ENCODE measurements around the gene OR2T29.
"Not testable (repeated sequence)": the region's sequence is repeated elsewhere in the genome, so short reads cannot be mapped to it uniquely, and the experiment has no call there.

The OR2T29 gene

DNA sequence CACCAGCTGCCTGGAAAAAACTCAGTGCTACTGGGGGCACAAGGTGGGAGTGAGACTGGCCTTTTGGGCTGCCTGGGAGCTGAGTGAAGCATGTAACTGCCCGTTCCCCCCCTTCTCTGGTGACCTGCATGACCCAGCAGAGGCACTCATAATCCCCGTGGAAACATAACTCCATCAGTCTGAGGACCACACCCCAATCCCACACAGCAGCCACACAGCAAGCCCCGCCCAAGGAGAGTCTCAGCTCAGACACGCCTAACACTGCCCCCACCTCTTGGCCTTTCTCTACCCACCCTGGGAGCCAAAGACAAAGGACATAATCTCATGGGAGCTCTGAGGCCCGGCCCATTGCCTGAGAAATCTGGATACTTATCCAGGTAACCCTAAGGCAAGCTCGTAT, 11.5 kb downstream of the OR2T29 start:
- in situ Hi-C loops (cut with HindIII; ENCODE audit: low sequenced_read_pairs); DNase-seq (ENCODE audit: low read depth, low spot score); H3K4me3 ChIP-seq (ENCODE audit: low read depth, low read length): not testable (repeated sequence)

DNA sequence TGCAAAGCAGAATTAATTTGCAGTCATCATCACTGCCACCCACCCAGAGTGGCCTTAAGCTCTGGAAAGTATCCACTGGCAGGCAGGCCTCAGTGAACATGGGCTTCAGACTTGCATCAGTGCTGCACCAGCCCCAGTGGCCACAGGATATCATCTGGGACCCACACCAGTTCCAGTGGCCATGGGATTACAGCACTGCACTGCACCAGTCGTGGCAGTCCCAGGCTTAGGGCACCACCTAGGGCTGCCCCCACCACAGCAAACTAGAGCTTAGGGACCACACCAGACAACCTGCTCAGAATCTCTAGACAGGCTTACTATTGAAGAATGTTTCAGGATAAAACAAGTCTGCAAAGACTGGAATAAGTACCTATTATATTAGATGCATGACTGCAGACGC, 15.2 kb downstream of the OR2T29 start:
- in situ Hi-C loops (cut with HindIII; ENCODE audit: low sequenced_read_pairs); DNase-seq (ENCODE audit: low read depth, low spot score); H3K4me3 ChIP-seq (ENCODE audit: low read depth, low read length): not testable (repeated sequence)

DNA sequence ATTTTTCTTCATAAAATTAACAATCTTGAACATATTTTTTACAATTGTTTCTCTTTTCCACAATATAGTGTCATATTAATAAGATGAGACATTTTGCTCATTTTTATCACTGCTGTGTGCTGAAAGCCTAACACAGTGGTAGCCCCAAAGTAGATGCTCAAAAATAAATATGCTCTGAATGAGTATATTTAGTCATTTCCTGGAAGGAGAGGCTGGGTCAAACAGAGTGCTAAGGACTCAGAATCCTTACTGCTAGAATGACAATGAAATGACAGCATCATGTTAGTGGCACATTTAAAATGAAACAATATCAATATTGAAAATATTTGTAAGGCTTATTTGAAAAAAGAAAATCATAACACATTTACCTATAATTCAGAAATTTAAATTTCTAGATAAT, 25.1 kb downstream of the OR2T29 start:
- DNase-seq (ENCODE audit: low read depth, low spot score); in situ Hi-C loops (cut with HindIII; ENCODE audit: low sequenced_read_pairs); H3K4me3 ChIP-seq (ENCODE audit: low read depth, low read length): not testable (repeated sequence)

DNA sequence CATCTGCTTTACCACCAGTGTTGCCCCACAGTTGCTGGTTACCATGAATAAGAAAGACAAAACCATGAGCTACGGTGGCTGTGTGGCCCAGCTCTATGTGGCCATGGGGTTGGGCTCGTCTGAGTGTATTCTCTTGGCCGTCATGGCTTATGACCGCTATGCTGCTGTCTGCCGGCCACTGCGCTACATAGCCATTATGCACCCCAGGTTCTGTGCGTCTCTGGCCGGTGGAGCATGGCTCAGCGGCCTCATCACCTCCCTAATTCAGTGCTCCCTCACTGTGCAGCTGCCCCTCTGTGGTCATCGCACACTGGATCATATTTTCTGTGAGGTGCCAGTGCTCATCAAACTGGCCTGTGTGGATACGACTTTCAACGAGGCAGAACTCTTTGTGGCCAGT, 40.7 kb downstream of the OR2T29 start:
- TF ChIP-seq, protein P1, sequence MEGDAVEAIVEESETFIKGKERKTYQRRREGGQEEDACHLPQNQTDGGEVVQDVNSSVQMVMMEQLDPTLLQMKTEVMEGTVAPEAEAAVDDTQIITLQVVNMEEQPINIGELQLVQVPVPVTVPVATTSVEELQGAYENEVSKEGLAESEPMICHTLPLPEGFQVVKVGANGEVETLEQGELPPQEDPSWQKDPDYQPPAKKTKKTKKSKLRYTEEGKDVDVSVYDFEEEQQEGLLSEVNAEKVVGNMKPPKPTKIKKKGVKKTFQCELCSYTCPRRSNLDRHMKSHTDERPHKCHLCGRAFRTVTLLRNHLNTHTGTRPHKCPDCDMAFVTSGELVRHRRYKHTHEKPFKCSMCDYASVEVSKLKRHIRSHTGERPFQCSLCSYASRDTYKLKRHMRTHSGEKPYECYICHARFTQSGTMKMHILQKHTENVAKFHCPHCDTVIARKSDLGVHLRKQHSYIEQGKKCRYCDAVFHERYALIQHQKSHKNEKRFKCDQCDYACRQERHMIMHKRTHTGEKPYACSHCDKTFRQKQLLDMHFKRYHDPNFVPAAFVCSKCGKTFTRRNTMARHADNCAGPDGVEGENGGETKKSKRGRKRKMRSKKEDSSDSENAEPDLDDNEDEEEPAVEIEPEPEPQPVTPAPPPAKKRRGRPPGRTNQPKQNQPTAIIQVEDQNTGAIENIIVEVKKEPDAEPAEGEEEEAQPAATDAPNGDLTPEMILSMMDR (IDR thresholded peaks at IDR 0.05; ENCODE audit: low read depth, low read length) = no peak
- DNase-seq (ENCODE audit: low read depth, low spot score) = no peak
- H3K4me3 ChIP-seq (ENCODE audit: low read depth, low read length) = no peak overlapping the region
- in situ Hi-C loops (cut with HindIII; ENCODE audit: low sequenced_read_pairs) = no loop called here

DNA sequence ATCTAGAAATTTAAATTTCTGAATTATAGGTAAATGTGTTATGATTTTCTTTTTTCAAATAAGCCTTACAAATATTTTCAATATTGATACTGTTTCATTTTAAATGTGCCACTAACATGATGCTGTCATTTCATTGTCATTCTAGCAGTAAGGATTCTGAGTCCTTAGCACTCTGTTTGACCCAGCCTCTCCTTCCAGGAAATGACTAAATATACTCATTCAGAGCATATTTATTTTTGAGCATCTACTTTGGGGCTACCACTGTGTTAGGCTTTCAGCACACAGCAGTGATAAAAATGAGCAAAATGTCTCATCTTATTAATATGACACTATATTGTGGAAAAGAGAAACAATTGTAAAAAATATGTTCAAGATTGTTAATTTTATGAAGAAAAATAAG, 52.4 kb downstream of the OR2T29 start:
- DNase-seq (ENCODE audit: low read depth, low spot score); H3K4me3 ChIP-seq (ENCODE audit: low read depth, low read length); in situ Hi-C loops (cut with HindIII; ENCODE audit: low sequenced_read_pairs): not testable (repeated sequence)

DNA sequence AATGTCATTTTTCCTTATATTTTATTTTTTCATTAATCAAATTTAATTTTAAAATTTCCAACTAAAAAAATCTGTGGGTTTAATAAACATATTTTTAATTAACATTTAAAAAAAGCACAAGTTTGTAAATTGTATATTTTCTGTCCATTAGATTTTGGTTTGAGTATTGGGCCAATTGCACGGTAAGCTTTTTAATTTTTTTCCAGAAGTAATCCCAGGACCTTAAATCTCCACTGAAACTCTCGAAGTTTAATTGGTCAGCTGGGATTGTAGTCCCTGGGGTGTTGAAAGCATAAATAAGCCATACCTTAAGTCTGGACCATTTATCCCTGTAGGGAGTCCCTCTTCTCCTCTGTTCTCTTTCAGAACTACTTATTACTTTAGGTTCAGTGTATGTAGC, 54.8 kb downstream of the OR2T29 start, which contains the start of gene OR2G6:
OR2G6 (plus strand) TSS at position 301 of the 400 bp plus-strand sequence. CDS start 13,574 bp downstream, outside the sequence.
- in situ Hi-C loops (cut with HindIII; ENCODE audit: low sequenced_read_pairs); DNase-seq (ENCODE audit: low read depth, low spot score): not testable (repeated sequence)

More for the DNA sequence above, 54.8 kb downstream of the OR2T29 start, which contains the start of gene OR2G6:
- H3K4me3 ChIP-seq (ENCODE audit: low read depth, low read length) = not testable (repeated sequence)
